HG03280 (cell line): Measurements from ENCODE around the gene POLR3E.

Experiments
- ATAC-seq: cut with Tn5 transposase; IDR thresholded peaks from one replicate; pipeline ENCODE4 v1.9.1; 2021; ENCODE audit warnings: mild to moderate bottlenecking, moderate library complexity; ENCODE audit not compliant: unreplicated experiment

POLR3E gene

GRCh38 chr16:22297114-22297870 is at the start of gene POLR3E:
TSS of gene POLR3E (plus strand) at chr16:22297409. CDS start at chr16:22302969, 5,560 bp downstream.
- peak; percentile 87 for ATAC-seq

GRCh38 chr16:22250522-22250921 is 46.7 kb upstream of the POLR3E start:
- ATAC-seq, result no peak

- ATAC-seq, result no peak
Measured at GRCh38 chr16:22252317-22252716, 44.9 kb upstream of the POLR3E start.

- ATAC-seq, result no peak
Measured at GRCh38 chr16:22253272-22253671, 43.9 kb upstream of the POLR3E start.

- no peak for ATAC-seq
Measured at GRCh38 chr16:22255335-22255734, 41.9 kb upstream of the POLR3E start.

- ATAC-seq, result no peak
Measured at GRCh38 chr16:22257440-22257839, 39.8 kb upstream of the POLR3E start.

GRCh38 chr16:22260490-22260889 is 36.7 kb upstream of the POLR3E start:
- no peak for ATAC-seq

- no peak for ATAC-seq
Measured at GRCh38 chr16:22262460-22262859, 34.7 kb upstream of the POLR3E start.

GRCh38 chr16:22264786-22265185 is 32.4 kb upstream of the POLR3E start:
- ATAC-seq, result no peak

- no peak for ATAC-seq
Measured at GRCh38 chr16:22265351-22265750, 31.9 kb upstream of the POLR3E start.

GRCh38 chr16:22266546-22266945 is 30.7 kb upstream of the POLR3E start:
- no peak for ATAC-seq

- ATAC-seq, result no peak
Measured at GRCh38 chr16:22267764-22268163, 29.4 kb upstream of the POLR3E start.

- ATAC-seq, result no peak
Measured at GRCh38 chr16:22270525-22270924, 26.7 kb upstream of the POLR3E start.

- no peak for ATAC-seq
Measured at GRCh38 chr16:22272870-22273650, 24.1 kb upstream of the POLR3E start.

- no peak for ATAC-seq
Measured at GRCh38 chr16:22274916-22275315, 22.3 kb upstream of the POLR3E start.

GRCh38 chr16:22278441-22279230 is 18.6 kb upstream of the POLR3E start:
- no peak for ATAC-seq

- no peak for ATAC-seq
Measured at GRCh38 chr16:22282254-22282892, 14.8 kb upstream of the POLR3E start.

- no peak for ATAC-seq
Measured at GRCh38 chr16:22284637-22285036, 12.6 kb upstream of the POLR3E start.

- no peak for ATAC-seq
Measured at GRCh38 chr16:22285080-22285479, 12.1 kb upstream of the POLR3E start.

- no peak for ATAC-seq
Measured at GRCh38 chr16:22291020-22291419, 6.2 kb upstream of the POLR3E start.

GRCh38 chr16:22291860-22292318 is 5.3 kb upstream of the POLR3E start:
- no peak for ATAC-seq
